ENCODE measurements around the gene NAT16. TPM values are rescaled to one million over a fixed set of nuclear protein-coding genes. Genes with fewer than 3 reads are reported as not detected.

The NAT16 gene
- total and polyA plus RNA-seq, 2 donors (not counting 1 experiment from before 2014, with no cell fraction given), result not detected

- TF ChIP-seq CTCF (IDR thresholded peaks at IDR 0.05) (no peak), EZH2 (IDR thresholded peaks at IDR 0.05; ENCODE audit: borderline replicate concordance, insufficient read depth, low read depth, low read length, poor library complexity, severe bottlenecking) (no peak)
- intact Hi-C loops (cut with micrococcal nuclease), result no loop called here
- H3K4me1 Mint-ChIP-seq, result peaks cover 10% of the 10 kb centered on the region
- no peak overlapping the region for H3K4me3 Mint-ChIP-seq
- no peak overlapping the region for H3K27ac Mint-ChIP-seq
- no peaks in the 10 kb centered on the region for H3K36me3 ChIP-seq (replicated peaks in 1 of 2; ENCODE audit: control extremely low read depth in 1 of 2, control insufficient read depth in 1 of 2, extremely low read depth in 1 of 2, insufficient read depth in 2 of 2, low read length in 1 of 2)
- H3K9ac ChIP-seq (ENCODE audit: low read length), result no peak overlapping the region
- H4K20me1 ChIP-seq (ENCODE audit: control insufficient read depth, insufficient read depth, low read length, poor library complexity, severe bottlenecking), result no peaks in the 10 kb centered on the region
- ATAC-seq (ENCODE audit: low read depth), result no peak
- peaks cover 0 to 2% of the 10 kb centered on the region in 2 donors for H3K4me1 ChIP-seq (ENCODE audit: control insufficient read depth in 2 of 2, insufficient read depth in 2 of 2, low read length in 2 of 2)
- no peak overlapping the region for H3K4me3 ChIP-seq (ENCODE audit: control extremely low read depth in 1 of 5, extremely low read depth in 1 of 5, insufficient read depth in 1 of 5, low read depth in 2 of 5, low read length in 4 of 5)
- peaks cover 35% of the 10 kb centered on the region for H3K27me3 Mint-ChIP-seq
- peaks cover 0 to 26% (median 7%) of the 10 kb centered on the region in 4 experiments for H3K27me3 ChIP-seq (replicated peaks in 1 of 4; ENCODE audit: control extremely low read depth in 1 of 4, control insufficient read depth in 3 of 4, insufficient read depth in 4 of 4, low read length in 3 of 4)
- H3K27ac ChIP-seq (ENCODE audit: low read length in 2 of 2), result no peak overlapping the region
- no peaks in the 10 kb centered on the region for H3K79me2 ChIP-seq (ENCODE audit: control insufficient read depth, insufficient read depth, low read length)
- no peak overlapping the region for H2AFZ ChIP-seq (ENCODE audit: insufficient read depth, low read depth, low read length, poor library complexity, severe bottlenecking)
- H3K9me3 ChIP-seq (ENCODE audit: control extremely low read depth in 1 of 3, control insufficient read depth in 2 of 3, insufficient read depth in 1 of 3, low read length in 2 of 3), result no peaks in the 10 kb centered on the region
- 33% methylated on average over 2 of the region's 5 CpGs for WGBS (ENCODE audit: insufficient coverage)
- ChIA-PET POLR2A (interaction anchor here (0.6 kb wide), 1 partner anchor 77 kb away, joined by 3 read pairs; no protein-coding TSS in a partner anchor), CTCF (interaction anchor here (1.2 kb wide), 1 partner anchor 41 kb away, joined by 4 read pairs; no protein-coding TSS in a partner anchor)
- DNase-seq, result no peak
- H3K9me3 Mint-ChIP-seq (ENCODE audit: insufficient read depth), result no peaks in the 10 kb centered on the region
- no peak overlapping the region for H3K4me2 ChIP-seq (replicated peaks; ENCODE audit: low read depth, low read length, poor library complexity, severe bottlenecking)
Observed at GRCh38 chr7:101185258-101185839, 5.3 kb upstream of the NAT16 start.

- Histone ChIP-seq H3K79me2 (ENCODE audit: control insufficient read depth, insufficient read depth, low read length) (no peaks in the 10 kb centered on the region), H3K36me3 (replicated peaks in 1 of 2; ENCODE audit: control extremely low read depth in 1 of 2, control insufficient read depth in 1 of 2, extremely low read depth in 1 of 2, insufficient read depth in 2 of 2, low read length in 1 of 2) (no peaks in the 10 kb centered on the region), H2AFZ (ENCODE audit: insufficient read depth, low read depth, low read length, poor library complexity, severe bottlenecking) (peak overlapping the region; percentile 10), H3K9me3 (ENCODE audit: control extremely low read depth in 1 of 3, control insufficient read depth in 2 of 3, insufficient read depth in 1 of 3, low read length in 2 of 3) (peaks cover 0 to under 1% (median 0%) of the 10 kb centered on the region in 3 donors), H3K27me3 (replicated peaks in 1 of 4; ENCODE audit: control extremely low read depth in 1 of 4, control insufficient read depth in 3 of 4, insufficient read depth in 4 of 4, low read length in 3 of 4) (peaks cover 0 to 77% (median 44%) of the 10 kb centered on the region in 4 experiments), H3K27ac (ENCODE audit: low read length in 2 of 2) (no peak overlapping the region), H3K4me1 (ENCODE audit: control insufficient read depth in 2 of 2, insufficient read depth in 2 of 2, low read length in 2 of 2) (peaks cover 17 to 19% of the 10 kb centered on the region in 2 donors), H3K9ac (ENCODE audit: low read length) (peak overlapping the region; percentile 15), H3K4me2 (replicated peaks; ENCODE audit: low read depth, low read length, poor library complexity, severe bottlenecking) (peak overlapping the region; percentile 66), H4K20me1 (ENCODE audit: control insufficient read depth, insufficient read depth, low read length, poor library complexity, severe bottlenecking) (no peaks in the 10 kb centered on the region), H3K4me3 (ENCODE audit: control extremely low read depth in 1 of 5, extremely low read depth in 1 of 5, insufficient read depth in 1 of 5, low read depth in 2 of 5, low read length in 4 of 5) (peak overlapping the region in 1 of 5 experiments; percentile 29)
- ChIA-PET POLR2A (no interaction called here), CTCF (no interaction called here)
- 7% methylated on average over 27 of the region's 27 CpGs for WGBS (ENCODE audit: insufficient coverage)
- ATAC-seq (ENCODE audit: low read depth), result peak; percentile 32
- Mint-ChIP-seq H3K4me3 (no peak overlapping the region), H3K27ac (no peak overlapping the region), H3K9me3 (ENCODE audit: insufficient read depth) (no peaks in the 10 kb centered on the region), H3K27me3 (peaks cover 65% of the 10 kb centered on the region), H3K4me1 (peaks cover 19% of the 10 kb centered on the region)
- DNase-seq, result no peak
- intact Hi-C loops (cut with micrococcal nuclease), result no loop called here
- TF ChIP-seq EZH2 (IDR thresholded peaks at IDR 0.05; ENCODE audit: borderline replicate concordance, insufficient read depth, low read depth, low read length, poor library complexity, severe bottlenecking), result no peak
Observed at GRCh38 chr7:101179713-101180112, 380 bp downstream of the NAT16 start.

Measured in B cell (primary cell).